Skin of body (tissue), 2 donors: ENCODE data around the gene CRYBG1. TPM values are rescaled to one million over a fixed set of nuclear protein-coding genes. Genes with fewer than 3 reads are reported as not detected.
"Not testable (repeated sequence)": the region's sequence is repeated elsewhere in the genome, so short reads cannot be mapped to it uniquely, and the experiment has no call there.

Experiments used
- DNase-seq: peaks from one replicate; lab custom pipeline; 2025; lab: John Stamatoyannopoulos, UW
- total RNA-seq: library from RNA; depleted of rRNA; stranded (reverse); fragments of >200 nt; gene quantifications from one replicate; pipeline ENCODE4 v1.2.3, GENCODE V29; 2014

Gene CRYBG1
- total RNA-seq, 1 donor from 2014 or later = 24.9 TPM

- DNase-seq = no peak
These were observed 187.3 kb downstream of the CRYBG1 start for GRCh38 chr6:106547601-106548453.

- not testable (repeated sequence) for DNase-seq
These were observed 188.5 kb downstream of the CRYBG1 start for GRCh38 chr6:106548926-106549455.

DNA sequence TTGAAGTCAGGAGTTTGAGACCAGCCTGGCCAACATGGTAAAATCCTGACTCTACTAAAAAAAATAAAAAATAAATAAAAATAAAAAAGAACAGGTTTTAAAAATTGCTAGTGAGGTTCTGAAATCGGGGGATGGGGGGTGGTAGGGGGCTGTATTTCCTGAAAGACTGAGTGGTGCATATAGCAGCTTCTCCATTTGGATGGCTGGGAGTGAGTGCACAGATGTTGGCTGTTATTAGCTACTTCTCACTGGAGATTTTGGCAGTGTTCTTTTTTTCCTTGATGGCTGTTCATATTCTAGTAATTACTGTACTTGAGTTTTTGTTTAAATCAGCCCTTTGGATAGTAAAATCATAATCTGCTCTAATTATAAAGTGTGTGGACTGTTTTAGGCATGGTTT lies 189.0 kb downstream of the CRYBG1 start:
- DNase-seq = no peak

GRCh38 chr6:106551155-106551554 lies 190.6 kb downstream of the CRYBG1 start:
- no peak for DNase-seq

DNA sequence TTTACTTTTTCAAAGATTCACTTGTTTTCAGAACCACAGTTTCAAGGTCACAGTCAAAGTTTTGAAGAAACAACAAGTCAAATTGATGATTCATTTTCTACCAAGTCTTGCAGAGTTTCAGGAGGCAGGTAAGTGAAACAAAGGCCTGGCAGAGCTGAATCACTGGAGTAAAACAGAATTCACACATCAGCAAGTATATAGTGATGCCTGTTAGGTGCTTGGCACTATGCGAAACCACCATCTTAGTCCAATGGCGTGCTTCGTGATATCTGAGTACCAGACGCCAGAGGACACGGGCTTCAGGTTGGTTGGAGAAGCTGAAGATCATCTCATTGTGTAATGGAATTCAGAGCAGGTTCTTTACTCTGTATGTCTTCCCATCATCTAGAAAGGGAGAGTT lies 192.9 kb downstream of the CRYBG1 start:
- DNase-seq = no peak

DNA sequence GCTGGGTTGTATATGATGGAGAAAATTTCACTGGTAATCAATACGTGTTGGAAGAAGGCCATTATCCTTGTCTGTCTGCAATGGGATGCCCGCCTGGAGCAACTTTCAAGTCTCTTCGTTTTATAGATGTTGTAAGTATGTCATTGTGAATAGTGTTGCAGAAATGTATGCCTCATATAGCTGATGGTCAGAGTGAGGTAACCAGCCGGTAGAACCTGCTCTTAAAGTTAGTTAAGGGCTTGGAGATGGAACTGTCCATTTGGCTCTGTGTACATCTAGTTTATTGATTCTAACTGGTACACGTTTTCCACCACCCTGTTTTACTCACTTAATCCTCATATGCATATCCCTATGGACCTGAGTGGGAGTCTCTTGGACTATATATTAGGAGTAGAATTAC lies 195.2 kb downstream of the CRYBG1 start:
- DNase-seq = no peak

- no peak for DNase-seq
These were observed 195.9 kb downstream of the CRYBG1 start for GRCh38 chr6:106556368-106556960.

GRCh38 chr6:106557837-106558236 lies 197.3 kb downstream of the CRYBG1 start:
- DNase-seq = no peak

DNA sequence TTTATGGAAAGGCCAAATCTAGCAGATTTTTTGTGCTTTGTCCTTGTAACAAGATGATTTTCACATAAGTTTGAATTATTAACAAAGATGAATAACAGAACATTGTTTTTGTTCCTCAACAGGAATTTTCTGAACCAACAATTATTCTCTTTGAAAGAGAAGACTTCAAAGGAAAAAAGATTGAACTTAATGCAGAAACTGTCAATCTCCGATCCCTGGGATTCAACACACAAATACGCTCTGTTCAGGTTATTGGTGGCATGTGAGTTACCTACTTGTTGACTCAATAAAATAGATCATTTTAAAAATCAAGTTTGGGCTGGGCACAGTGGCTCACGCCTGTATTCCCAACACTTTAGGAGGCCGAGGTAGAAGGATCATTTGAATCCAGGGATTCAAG lies 197.8 kb downstream of the CRYBG1 start:
- DNase-seq = no peak

DNA sequence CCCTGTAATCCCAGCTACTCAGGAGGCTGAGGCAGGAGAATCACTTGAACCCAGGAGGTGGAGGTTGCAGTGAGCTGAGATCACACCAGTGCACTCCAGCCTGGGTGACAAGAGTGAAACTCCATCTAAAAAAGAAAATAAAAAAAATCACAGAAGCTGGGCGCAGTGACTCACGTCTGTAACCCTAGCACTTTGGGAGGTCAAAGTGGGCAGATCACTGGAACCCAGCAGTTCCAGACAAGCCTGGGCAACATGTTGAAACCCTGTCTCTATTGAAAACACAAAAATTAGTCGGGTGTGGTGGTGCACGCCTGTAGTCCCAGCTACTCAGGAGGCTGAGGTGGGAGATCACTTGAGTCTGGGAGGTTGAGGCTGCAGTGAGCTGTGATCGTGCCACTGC lies 199.1 kb downstream of the CRYBG1 start:
- not testable (repeated sequence) for DNase-seq

- DNase-seq = no peak
These were observed 200.6 kb downstream of the CRYBG1 start for GRCh38 chr6:106560996-106561685.

- DNase-seq = no peak
These were observed 201.3 kb downstream of the CRYBG1 start for GRCh38 chr6:106561686-106562405.

- DNase-seq = no peak
These were observed 203.1 kb downstream of the CRYBG1 start for GRCh38 chr6:106563614-106564013.

DNA sequence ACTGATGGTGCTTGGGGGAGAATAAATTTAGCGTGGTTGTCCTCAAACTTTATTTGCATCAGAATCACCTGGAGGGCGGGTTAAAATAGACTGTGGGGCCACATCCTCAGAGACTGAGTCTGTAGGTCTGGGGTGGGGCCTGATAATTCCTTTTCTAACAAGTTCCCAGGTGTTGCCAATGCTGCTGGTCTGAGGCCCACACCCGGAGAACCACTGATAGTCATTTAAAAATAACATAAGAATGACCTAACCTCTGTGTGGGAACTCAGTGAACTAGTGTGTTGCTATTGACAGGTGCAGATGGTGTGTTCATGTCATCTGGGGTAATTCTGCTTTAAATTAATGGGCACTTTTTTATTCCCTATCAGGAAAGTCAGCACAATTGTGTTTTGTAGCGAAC lies 204.0 kb downstream of the CRYBG1 start:
- DNase-seq = no peak

DNA sequence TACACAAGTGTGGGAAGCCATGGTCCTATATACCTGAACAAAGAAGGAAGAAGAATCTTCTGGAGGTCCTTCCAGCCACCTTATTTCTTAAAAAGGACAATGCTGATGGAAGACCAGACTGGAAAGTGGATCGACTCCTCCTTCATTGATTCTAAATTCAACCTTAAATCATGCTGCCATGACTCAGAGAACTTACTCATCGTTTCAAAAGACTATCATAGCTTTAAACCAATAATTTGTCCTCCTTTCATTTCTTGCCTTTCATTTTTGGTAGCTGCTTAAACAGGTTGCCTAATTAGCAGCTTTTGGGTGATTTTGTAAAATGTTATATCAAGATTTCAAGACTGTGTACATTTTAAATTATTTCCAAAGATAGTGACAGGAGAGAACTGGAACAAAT lies 208.0 kb downstream of the CRYBG1 start:
- DNase-seq = no peak

DNA sequence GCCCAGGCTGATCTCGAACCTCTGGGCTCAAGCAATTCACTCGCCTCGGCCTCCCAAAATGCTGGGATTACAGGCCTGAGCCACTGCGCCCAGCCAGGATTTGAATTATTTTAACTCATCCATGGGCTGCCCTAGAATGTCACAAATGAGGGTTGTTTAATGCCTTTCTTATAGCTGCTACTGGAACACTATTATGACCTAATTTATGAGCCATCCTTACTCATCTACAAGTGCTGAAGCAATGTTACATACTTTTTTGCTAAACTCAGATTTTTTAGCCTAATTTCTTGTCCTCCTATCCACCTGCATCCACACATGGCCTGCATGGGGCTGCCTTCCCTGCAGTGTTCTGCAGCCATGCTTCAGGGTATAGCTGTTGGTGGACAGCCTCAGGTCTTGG lies 208.9 kb downstream of the CRYBG1 start:
- DNase-seq = no peak

- no peak for DNase-seq
These were observed 211.9 kb downstream of the CRYBG1 start for GRCh38 chr6:106572436-106572835.

GRCh38 chr6:106572875-106573585 lies 212.5 kb downstream of the CRYBG1 start:
- DNase-seq = no peak

GRCh38 chr6:106574741-106575458 lies 214.4 kb downstream of the CRYBG1 start:
- DNase-seq = no peak

DNA sequence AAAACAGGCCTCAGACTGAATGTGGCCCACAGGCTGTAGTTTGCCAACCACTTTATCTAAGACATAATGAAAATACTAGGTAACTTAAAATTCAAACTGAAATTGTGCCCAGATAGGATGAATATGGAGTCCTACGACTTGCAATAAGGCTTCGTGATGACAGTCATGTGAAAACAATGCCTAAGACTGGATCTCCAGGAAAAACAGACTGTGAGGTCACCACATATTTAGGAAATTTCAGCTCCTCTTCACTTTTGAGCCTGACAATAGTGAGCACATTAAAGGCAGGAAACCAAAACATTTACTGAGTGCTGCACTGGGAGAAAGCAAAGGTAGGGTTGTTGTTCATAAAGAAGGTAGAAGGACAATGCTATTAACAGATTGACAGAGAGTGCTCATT lies 218.8 kb downstream of the CRYBG1 start:
- DNase-seq = no peak
